SW 1271 (cell line): Measurements from ENCODE around the gene TRAFD1.
A peak's percentile ranks its signal among the peaks of the same experiment; 100 is the strongest.

Experiments
- DNase-seq, 2 experiments: peaks; one replicate each; lab custom pipeline; 2025; lab: John Stamatoyannopoulos, UW

TRAFD1 gene

GRCh38 chr12:112115259-112116045 is 9.9 kb upstream of the TRAFD1 start:
- DNase-seq: no peak

GRCh38 chr12:112116232-112117060 is 8.9 kb upstream of the TRAFD1 start:
- no peak for DNase-seq

- DNase-seq: no peak
Measured at GRCh38 chr12:112117685-112118084, 7.7 kb upstream of the TRAFD1 start.

- DNase-seq: no peak
Measured at GRCh38 chr12:112121780-112122565, 3.4 kb upstream of the TRAFD1 start.

GRCh38 chr12:112122823-112123690 is 2.3 kb upstream of the TRAFD1 start:
- DNase-seq: no peak

- no peak for DNase-seq
Measured at GRCh38 chr12:112124918-112125249, 476 bp upstream of the TRAFD1 start.

GRCh38 chr12:112126000-112126438 is 659 bp downstream of the TRAFD1 start:
- DNase-seq: no peak

GRCh38 chr12:112126911-112127310 is 1.6 kb downstream of the TRAFD1 start:
- no peak for DNase-seq

- DNase-seq: no peak
Measured at GRCh38 chr12:112130441-112130998, 5.2 kb downstream of the TRAFD1 start.

GRCh38 chr12:112131686-112132085 is 6.3 kb downstream of the TRAFD1 start:
- no peak for DNase-seq

GRCh38 chr12:112133418-112133817 is 8.1 kb downstream of the TRAFD1 start:
- DNase-seq: no peak

- no peak for DNase-seq
Measured at GRCh38 chr12:112134731-112135130, 9.4 kb downstream of the TRAFD1 start.

- DNase-seq: no peak
Measured at GRCh38 chr12:112140728-112141127, 15.4 kb downstream of the TRAFD1 start.

GRCh38 chr12:112146123-112146522 is 20.8 kb downstream of the TRAFD1 start:
- no peak for DNase-seq

GRCh38 chr12:112148031-112148513 is 22.7 kb downstream of the TRAFD1 start:
- peak in 1 of 2 experiments; percentile 9 for DNase-seq

GRCh38 chr12:112149596-112149995 is 24.2 kb downstream of the TRAFD1 start:
- no peak for DNase-seq

GRCh38 chr12:112151766-112152541 is 26.6 kb downstream of the TRAFD1 start:
- no peak for DNase-seq

- no peak for DNase-seq
Measured at GRCh38 chr12:112153181-112153892, 28.0 kb downstream of the TRAFD1 start.

GRCh38 chr12:112153893-112154219 is 28.5 kb downstream of the TRAFD1 start:
- DNase-seq: no peak
